Suprapubic skin (tissue), 3 donors: ENCODE measurements around the gene HEXA.

Source experiments
- EP300 ChIP-seq: sonication (generic); formaldehyde crosslinking; IDR thresholded peaks from one replicate; pipeline ENCODE4 v1.6.1; 2017; ENCODE audit warnings: antibody characterized with exemption
- POLR2A ChIP-seq, 2 donors: fragments of 450-650 bp; IDR thresholded peaks; one replicate each; pipeline ENCODE4 v1.6.1; 2017; ENCODE audit warnings: antibody characterized with exemption in 2 of 2, mild to moderate bottlenecking in 2 of 2, moderate library complexity in 2 of 2
- TF ChIP-seq, protein P1 (sequence below), 2 donors: fragments of 200-600 bp in 1 of 2; fragments of 450-650 bp in 1 of 2; sonication (generic) in 1 of 2; IDR thresholded peaks; one replicate each; pipeline ENCODE4 v1.5.1; 2016 to 2019; ENCODE audit warnings: antibody characterized with exemption in 2 of 2, mild to moderate bottlenecking in 1 of 2, moderate library complexity in 1 of 2

DNA sequence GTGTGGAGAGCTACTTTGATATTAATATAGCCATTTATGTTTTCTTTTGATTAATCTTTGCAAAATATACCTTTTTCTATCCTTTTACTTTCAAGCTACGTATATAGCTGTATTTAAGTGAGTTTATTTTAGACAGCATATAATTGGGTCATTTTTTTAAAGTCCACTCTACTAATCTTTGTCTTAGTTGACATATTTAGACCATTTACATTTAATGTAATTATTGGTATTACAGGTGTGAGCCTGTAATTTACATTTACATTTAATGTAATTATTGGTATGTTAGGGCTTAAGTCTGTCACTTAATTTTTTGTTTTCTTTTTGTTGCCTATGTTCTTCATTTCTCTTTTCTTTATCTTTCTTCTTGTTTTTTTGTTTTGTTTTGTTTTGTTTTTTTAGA lies 52.1 kb downstream of the HEXA start:
- TF ChIP-seq, protein P1, sequence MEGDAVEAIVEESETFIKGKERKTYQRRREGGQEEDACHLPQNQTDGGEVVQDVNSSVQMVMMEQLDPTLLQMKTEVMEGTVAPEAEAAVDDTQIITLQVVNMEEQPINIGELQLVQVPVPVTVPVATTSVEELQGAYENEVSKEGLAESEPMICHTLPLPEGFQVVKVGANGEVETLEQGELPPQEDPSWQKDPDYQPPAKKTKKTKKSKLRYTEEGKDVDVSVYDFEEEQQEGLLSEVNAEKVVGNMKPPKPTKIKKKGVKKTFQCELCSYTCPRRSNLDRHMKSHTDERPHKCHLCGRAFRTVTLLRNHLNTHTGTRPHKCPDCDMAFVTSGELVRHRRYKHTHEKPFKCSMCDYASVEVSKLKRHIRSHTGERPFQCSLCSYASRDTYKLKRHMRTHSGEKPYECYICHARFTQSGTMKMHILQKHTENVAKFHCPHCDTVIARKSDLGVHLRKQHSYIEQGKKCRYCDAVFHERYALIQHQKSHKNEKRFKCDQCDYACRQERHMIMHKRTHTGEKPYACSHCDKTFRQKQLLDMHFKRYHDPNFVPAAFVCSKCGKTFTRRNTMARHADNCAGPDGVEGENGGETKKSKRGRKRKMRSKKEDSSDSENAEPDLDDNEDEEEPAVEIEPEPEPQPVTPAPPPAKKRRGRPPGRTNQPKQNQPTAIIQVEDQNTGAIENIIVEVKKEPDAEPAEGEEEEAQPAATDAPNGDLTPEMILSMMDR (IDR thresholded peaks at IDR 0.05), result no peak
- no peak for TF ChIP-seq POLR2A (IDR thresholded peaks at IDR 0.05)
- no peak for TF ChIP-seq EP300
